ENCODE data around the gene GADL1.

The GADL1 gene

DNA sequence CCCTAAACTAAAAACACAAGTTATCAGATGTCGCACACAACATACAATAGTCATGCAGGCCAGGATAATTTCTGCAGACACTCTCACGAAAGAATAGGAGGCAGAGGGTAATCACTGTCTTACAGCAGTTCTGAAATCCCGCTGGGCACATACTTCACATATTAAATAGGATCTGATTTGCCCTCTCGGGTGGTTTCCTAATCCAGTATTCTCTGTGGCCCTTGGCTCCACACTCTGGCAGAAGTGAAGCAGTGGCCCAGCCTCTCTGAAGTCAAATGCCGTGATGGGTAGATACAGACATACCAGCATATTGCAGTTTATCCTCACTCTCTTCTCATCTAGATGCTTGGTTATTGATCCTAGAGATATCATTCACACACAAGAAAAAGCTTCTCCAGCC lies 19.0 kb downstream of the GADL1 start:
- no peak for DNase-seq (ENCODE audit: low read depth in 3 of 3)

DNA sequence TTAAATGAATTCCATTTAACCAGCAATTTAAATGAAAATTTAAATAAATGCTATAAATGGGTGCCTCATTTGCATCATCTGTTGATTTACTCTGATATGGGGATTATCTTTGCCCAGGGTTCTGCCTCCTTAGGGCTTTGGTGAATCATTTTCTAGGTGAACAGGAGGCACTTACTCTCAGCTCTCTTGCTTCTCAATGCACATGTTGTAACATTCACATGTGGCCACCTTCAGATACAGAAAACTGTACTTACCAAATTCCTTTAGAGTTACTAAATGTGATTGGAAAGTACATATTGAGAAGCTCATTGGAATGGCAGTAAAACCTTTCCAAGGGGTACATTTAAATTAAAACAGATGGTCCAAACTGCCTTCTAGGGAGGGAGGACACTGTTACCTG lies 20.8 kb downstream of the GADL1 start:
- no peak for DNase-seq (ENCODE audit: low read depth in 3 of 3)

DNA sequence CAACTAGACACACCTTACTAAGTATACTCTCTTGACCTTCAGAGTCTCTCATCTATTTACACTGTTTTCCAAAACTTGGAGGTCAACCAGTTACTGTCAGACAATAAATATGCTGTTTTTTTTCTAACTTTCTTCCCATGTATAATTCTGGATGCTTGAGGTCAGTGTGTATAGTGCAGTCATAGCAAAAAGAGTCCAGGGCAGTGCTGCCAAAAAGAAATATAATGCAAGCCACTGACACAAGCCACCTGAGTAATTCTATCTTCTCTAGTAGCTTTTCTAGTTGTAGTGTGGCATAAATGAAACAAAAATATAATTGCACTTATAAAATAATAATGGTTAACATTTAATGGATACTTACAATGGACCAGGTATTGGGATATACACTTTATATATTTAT lies 21.6 kb downstream of the GADL1 start:
- DNase-seq (ENCODE audit: low read depth in 3 of 3): no peak

DNA sequence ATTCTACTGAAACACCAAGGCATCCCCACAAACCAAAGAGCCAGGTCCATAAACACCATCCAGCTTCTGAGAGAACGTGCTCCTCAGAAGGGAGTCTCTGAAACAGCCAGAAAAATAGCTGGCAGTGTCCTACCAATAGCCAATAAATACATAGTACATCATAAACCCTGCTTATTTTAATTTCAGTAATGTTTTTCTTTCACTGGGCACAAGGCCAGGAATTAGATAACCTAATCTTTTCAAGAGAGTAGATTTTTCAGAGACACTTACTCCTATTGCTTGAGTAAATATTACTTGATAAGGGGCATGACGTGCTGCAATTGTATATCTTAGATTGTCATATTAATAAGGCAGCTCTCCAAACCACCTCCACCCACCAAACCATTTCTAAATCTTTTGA lies 22.7 kb downstream of the GADL1 start:
- DNase-seq (ENCODE audit: low read depth in 3 of 3): no peak

DNA sequence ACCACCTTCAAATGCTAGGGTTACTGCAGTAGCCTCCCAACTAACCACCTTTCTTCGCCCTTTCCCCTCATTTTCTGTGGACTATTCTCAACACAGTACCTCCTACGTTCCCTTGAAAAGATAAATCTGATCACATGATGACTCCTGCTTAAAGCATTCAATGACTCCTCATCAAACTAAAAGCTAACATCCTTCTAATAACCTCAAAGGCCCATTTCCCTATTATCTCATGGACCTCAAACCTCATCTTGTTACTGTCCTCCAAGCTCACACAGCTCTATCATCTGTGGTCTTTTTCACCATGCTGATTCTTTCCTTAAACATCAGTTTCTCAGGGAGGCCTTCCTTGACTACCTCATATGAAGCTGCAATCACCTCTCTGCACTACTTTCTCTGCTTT lies 29.6 kb downstream of the GADL1 start:
- no peak for DNase-seq (ENCODE audit: low read depth in 3 of 3)

DNA sequence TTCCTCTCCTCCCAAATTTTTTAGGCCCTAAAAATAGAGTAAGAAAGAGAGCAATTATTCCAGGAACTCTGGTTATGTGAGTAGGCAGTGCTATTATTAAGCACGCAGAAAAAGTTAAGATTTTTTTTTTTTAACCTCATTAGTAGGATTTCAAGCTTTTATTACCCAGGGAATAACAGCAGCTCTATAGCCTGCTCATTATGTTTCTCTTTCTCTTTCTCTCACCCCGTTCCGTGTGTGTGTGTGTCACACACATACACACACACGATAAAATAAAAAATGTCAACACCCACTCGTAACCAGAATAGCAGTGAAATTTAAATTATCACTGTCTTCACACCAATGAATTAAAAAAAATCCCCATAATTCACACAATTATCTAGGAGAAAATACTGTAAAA lies 30.3 kb downstream of the GADL1 start:
- DNase-seq (ENCODE audit: low read depth in 3 of 3): no peak

DNA sequence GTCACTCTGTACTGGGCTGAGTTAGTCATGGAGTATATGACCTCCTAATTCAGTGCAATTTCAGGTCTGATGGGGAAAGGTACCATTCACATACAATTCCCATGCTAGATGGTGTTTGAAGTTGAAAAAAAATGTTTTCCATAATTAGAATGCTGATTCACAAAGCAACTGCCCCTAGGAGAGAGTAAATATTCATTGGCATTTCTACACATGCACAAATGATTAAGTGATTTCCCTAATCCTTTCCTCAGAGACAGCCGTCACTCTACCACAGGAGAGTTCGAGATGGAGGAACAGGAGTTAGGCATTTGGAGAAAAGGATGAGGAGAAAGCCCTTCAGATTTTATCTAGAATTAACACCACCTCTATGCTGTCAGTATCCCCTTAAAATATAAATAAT lies 32.5 kb downstream of the GADL1 start:
- no peak for DNase-seq (ENCODE audit: low read depth in 3 of 3)

DNA sequence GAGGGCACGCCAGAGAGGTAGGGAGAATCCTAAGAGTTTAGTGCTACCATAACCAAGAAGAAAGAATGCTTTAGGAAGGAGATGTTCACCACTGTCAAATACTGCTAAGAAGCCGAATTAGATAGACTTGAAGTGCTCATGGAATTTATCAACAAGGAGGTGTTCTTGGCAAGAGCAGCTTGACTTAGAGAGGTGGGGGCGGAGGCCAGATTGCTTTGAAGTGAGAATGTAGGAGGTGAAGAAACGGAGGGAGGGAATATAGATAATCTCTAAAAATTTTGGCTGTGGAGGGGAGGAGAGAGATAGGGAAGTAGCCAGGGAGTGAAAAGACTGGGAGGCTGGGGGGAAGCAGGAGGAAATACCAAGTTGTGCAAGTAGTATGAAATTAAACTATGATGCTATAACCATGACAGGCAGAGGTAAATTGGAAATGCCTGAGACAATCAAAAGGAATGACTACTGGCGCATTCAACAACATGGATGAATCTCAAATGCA lies 35.5 kb downstream of the GADL1 start:
- DNase-seq (ENCODE audit: low read depth in 3 of 3): no peak

DNA sequence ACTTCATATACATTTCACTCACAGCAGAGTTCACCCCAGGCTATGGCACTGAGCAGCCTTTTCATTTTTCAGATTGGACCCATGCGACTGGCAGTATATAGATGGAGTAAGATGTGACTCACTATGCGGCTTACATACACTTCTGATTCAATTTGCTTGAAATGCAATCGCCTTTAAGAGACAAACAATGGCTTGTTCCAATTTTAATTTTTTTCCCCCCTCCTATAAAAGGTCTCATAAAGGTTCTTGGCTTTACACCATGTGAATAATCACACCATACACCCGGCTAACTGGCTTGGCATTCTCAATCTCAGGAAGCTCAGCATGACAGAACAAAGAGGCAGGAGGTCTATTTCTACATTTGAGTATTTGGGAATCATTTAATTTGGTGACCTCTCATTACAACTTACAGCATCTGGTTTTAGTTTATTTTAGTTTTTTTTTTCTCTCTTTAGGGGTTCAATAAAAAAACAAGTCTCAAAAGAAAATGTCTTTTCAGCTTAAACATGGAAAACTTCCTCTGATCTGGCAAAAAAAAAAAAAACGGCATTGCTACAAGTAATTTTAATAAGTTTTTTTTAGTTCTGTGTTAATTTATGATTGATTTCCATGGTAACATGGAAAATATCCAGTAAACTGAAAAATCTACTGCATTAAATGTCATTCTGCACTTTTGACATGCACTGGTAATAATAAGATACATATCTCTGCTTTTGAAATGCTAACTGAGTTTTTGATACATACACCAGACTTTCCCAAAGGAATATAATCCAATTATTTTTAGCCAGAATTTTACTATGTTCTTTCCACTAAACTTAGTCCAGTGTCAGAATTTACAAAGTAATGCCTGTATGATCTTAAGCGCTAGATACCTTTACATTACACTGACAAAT lies 38.8 kb downstream of the GADL1 start:
- no peak for DNase-seq (ENCODE audit: low read depth in 3 of 3)

DNA sequence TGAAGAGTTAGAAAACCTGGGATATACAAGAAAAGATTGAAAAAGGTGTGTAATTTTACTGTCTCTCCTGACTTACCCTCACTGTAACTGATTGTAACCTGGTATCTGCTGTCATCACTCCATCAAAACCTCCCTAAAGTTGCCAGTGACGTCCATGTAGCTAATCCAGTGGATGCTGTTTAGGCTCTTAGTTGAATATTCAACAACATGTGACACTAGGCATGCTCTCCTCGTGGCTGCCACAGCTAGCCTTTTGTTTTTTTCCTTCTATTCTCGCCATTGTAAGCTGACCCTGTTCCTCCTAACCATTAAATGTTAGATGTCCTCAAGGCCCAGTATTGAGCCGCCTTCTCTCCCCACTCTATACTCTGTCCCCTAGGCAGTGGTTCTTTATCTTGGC lies 41.6 kb downstream of the GADL1 start:
- DNase-seq (ENCODE audit: low read depth in 3 of 3): no peak

DNA sequence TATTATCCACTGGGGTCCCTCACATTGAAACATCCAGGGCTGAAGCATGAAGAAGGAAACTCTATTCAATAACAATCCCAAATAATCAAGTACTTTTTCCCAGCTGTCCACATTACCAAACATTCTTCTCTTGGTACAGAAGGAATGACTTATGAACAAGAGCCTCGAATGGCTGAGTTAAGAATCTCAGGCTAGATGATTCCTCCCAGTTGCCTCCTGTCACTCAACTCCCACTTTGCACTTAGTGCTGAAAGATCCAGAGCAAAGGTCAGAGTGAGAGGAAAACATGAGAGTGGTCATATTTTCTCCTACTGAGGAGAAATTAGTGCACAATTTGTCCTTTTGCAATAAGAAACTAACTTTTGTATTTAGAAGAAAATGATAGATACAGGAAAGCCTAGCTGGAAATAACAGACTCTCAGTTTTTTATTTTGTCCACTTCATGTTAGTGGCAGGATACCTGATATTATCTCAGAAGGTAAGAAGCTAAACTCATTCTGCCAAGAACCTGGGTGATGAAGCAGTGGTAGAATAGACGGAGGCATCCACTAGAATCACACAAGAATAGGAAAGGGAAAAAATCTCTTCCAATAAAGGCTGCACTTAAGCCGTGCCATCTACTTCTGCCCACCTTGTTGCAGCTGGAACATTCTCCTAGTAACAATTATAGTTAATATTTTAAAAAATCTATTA lies 46.2 kb downstream of the GADL1 start:
- DNase-seq (ENCODE audit: low read depth in 3 of 3): no peak

DNA sequence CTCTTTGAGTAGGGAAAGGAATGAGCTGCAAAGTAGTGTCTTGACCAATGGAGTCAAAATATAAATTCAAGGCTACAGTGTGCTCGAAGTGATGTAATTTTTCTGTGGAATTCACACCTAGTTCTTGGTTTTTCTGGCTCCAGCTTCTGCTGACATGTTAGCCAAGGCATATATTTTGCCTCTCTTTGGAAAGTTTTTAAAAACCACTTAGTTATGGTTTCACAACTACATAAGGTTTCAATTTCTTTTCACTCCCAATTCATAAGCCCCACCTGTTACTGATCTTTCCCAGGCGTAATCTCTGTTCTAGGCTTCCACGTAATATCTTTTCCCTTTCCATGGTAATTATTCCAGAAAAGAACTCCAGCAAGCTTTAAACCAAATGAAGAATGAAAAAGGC lies 46.9 kb downstream of the GADL1 start:
- no peak for DNase-seq (ENCODE audit: low read depth in 3 of 3)

DNA sequence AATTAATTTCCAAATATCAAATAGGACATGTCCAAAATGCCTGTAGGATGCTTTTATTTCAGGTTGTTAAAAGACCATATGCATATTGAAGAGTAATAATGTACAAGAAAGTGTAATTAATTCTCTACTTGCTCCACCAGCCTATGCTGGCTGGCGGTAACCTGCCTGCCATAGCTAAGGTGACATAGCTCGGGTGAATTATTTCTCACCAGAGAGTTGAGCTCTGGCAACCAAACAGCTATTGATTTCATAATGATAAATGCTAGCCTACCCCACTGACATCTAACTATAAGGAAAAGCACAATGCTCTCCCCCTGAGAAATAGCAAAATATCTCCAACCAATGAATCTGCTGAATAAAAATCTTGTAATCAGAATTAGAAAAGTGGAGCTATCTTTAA lies 48.9 kb downstream of the GADL1 start:
- no peak for DNase-seq (ENCODE audit: low read depth in 3 of 3)

DNA sequence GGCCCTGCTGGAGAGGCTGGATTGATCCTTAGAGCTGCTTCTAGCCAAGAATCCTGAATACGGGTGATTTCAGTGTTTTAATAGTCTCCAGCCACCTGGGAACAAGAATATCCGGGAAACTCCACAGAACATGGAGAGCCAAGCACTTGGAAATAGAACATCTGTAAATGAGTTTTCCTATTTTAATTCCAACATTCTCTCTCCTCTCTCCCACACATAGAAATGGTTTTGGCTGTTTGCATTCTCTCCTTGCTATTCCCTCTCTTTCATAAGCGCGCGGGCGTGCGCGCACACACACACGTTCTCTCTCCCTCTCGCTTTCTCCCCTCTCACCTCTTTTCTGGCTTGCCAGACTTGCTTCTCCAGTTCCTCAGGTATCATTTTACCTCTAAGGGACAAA lies 50.6 kb downstream of the GADL1 start:
- no peak for DNase-seq (ENCODE audit: low read depth in 3 of 3)

DNA sequence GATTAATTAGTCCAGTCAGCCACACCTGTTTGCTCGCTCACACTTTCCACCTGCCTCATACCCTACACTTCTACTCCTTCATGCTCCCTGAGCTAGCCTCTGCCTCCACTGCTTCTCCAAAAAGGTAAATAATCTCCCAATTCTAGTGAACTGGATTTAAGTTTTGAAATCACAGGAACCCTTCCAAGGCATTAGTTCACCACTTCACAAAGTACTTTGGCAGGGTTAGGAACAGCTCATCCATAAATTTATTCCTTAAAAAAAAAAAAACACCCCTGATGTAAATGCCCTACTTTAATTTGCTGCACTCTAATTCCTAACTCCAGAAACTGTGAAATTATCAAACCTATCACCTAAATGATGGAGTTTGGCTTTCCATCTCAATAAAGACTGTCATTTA lies 58.3 kb downstream of the GADL1 start:
- no peak for DNase-seq (ENCODE audit: low read depth in 3 of 3)

DNA sequence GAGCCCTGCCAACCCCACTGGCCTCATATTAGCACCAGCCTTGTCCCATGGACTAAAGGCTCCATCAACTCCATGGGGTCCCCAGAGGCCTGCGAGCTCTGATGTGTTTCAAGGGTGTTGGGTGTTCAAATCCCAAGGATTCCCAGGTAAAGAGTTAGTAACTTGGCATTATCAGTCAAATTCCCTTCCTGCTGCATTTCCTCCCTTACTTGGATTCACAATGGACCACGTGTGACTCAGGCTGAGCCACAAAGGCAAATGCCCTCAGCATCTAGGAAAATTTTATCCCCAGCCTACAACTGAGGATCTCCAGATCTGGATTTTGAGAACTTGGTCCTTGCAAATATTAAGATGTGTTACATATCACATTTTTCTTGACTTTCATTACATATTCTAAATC lies 58.8 kb downstream of the GADL1 start:
- DNase-seq (ENCODE audit: low read depth in 3 of 3): no peak

DNA sequence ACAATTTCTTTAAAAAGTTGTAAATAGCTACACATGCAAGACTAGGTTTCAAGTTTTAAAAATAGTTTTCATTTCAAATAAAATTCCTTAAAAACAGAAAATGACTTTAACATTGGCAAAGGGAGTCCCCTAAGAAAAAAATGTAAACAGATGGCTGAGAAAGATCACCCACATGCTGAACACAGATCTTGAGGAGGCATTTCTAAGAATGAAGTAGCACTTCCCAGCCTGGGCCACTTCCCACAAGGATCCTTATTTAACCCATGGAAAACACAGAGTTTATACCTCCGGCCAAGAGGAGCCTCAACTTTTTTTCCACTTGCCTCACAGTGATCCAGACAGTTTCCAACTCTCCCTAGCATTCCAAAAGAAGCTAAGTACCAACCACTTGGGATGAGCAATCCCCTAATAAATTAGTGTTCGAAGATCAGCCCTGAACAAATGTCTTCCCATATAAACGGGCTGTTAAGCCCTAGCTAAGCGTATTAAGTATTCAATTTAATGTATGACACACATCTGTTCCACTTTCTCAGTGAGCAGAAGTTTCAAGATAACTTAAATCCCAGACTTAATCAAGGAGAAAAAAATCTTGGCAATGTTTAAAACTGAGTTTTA lies 61.4 kb downstream of the GADL1 start:
- no peak for DNase-seq (ENCODE audit: low read depth in 3 of 3)

DNA sequence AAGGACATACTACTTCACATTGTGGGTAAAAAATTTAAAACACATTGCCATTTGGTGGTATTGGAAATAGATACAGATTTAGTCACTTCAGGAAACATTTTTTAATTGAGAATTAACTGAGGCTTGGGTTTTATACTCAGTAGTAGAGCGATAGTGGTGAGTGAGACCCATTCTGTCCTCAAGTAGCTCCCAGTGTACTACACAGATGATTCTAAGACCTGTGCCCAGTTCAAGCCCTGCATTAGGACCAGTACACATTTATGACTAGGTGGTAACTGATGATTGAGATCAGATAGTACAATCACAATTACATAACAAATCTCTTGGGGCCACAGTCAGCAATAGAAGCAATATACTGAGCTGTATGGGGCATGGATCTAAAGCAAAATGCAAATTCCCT lies 67.4 kb downstream of the GADL1 start:
- no peak for DNase-seq (ENCODE audit: low read depth in 3 of 3)

DNA sequence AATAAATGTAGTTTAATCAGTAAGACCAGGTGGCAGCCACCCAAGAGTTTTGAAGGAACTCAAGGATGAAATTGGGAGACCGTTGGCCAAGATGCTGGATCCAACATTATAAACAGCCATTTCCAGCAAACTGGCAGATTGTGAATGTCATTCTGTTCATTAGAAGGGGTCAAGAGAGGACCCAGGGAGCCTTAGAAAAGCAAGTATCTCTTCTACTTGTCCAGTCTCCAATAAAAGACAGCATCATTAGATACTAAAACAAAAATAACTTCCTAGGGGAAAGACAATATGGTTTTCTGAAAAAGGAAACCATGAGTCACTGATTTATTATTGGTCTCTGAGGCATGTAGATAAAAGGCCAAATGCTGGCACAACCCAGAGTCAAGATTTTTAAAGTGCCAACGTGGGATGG lies 67.9 kb downstream of the GADL1 start:
- DNase-seq (ENCODE audit: low read depth in 3 of 3): no peak

DNA sequence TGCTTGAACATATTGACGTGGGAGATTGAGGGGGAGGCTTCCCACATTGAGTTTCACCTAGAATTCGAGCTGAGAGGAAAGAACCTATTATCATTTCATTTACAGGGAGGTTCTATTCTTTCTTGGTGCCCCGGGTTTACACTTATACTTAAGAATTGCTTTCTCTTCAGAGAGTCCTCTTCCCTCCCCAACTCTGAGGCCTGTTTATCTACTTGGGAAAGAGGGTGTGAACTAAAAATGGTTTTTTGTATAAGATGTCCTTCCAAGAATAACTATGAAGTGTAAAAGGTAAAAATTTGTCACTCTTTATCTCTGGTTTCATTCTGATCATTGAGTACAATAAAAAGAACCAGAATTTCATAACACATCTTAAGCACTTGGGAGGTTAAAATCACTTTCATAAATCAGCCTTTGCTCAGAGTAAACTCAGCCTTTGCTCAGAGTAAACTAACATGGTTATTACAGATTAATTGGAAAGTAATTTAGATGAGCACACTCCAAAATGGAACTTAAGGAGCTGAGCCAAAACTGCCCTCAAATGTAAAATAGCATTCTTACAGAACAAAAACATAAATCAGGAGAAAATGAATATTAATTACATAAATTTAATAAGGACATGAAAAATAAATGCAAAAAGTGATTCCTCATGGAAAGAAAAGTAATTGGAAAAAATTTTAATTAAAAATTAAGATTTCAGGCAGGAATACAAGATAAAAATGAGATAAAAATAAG lies 75.2 kb downstream of the GADL1 start:
- DNase-seq (ENCODE audit: low read depth in 3 of 3): no peak

DNA sequence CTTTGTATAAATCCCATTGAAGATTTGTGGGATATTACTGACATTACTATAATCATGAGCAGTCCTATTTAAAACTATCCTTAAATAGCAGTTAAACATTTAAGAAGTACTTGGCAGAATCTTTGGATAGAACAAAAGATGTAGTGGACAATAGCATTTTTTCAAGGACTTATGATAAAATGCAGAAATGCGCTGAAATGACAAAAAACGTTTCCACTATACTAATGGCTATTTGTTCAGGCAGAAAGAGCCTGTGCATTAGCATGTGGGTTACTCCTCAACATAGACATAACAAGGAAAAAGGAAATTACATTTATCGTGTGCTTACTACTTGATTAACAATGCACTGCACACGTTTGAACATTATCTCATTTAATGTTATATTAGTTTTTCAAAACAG lies 80.7 kb downstream of the GADL1 start:
- no peak for DNase-seq (ENCODE audit: low read depth in 3 of 3)

DNA sequence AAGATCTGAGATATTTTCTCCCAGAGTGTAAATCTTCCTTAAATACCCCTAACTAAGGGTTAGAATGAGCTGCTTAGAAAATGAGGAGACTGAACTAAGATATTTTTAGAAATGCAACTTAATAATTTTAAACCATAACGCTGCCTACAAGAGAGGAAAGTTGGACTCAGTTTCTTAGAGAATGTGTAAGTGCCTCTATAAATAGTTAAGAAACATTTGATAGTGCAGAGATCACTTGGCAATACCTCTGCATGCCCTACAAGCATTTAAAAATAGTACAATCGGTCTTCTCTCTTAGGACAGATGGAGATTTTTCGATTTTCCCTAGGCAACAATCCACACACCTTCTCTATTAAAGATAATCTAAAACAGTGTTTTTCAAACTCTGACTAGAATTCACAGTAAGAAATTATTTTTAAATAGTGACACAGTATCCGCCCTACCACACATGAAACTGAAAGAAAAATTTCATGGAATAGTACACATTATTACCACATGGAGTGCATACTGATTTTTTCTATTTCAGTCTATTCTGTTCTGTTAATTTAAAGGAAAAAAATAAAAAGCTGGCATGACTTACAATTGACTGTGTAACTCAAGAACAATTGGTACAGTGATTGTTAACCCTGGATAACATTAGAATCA lies 83.2 kb downstream of the GADL1 start:
- DNase-seq (ENCODE audit: low read depth in 3 of 3): no peak

Data from stimulated activated CD4-positive, alpha-beta T cell treated with anti-CD3 and anti-CD28 coated beads, TNF-alpha, amount 100 ng/mL, for 48 hours (primary cell).